Muscle layer of duodenum (tissue), 2 donors: ENCODE data around the gene RAET1L.
"Not testable (repeated sequence)": the region's sequence is repeated elsewhere in the genome, so short reads cannot be mapped to it uniquely, and the experiment has no call there.

Source experiments
- H3K27ac ChIP-seq: one replicate; pipeline ENCODE4 v1.7.0; 2013; ENCODE audit warnings: mild to moderate bottlenecking, low read length
- H3K27me3 ChIP-seq: one replicate; pipeline ENCODE4 v1.7.0; 2013; ENCODE audit warnings: low read depth, mild to moderate bottlenecking, control low read depth, low read length
- H3K36me3 ChIP-seq, 2 donors: one replicate each; pipeline ENCODE4 v1.7.0; 2013; ENCODE audit warnings: low read length in 2 of 2, control low read depth in 1 of 2, mild to moderate bottlenecking in 1 of 2; ENCODE audit not compliant: insufficient read depth in 2 of 2, control insufficient read depth in 1 of 2
- H3K4me1 ChIP-seq, 2 donors: one replicate each; pipeline ENCODE4 v1.7.0; 2013; ENCODE audit warnings: low read length in 2 of 2, mild to moderate bottlenecking in 2 of 2, control low read depth in 1 of 2, moderate library complexity in 1 of 2; ENCODE audit not compliant: insufficient read depth in 2 of 2, control insufficient read depth in 1 of 2
- H3K4me3 ChIP-seq, 2 donors: one replicate each; pipeline ENCODE4 v1.7.0; 2013; ENCODE audit warnings: low read length in 2 of 2, low read depth in 1 of 2, mild to moderate bottlenecking in 1 of 2
- H3K9me3 ChIP-seq, 2 donors: one replicate each; pipeline ENCODE4 v1.7.0; 2013; ENCODE audit warnings: low read length in 2 of 2, control low read depth in 1 of 2, mild to moderate bottlenecking in 1 of 2; ENCODE audit not compliant: control insufficient read depth in 1 of 2
- donor health status: healthy.

Gene RAET1L

GRCh38 chr6:150059973-150060372 lies 34.6 kb upstream of the RAET1L start:
- H3K36me3 ChIP-seq, H3K9me3 ChIP-seq, H3K4me1 ChIP-seq, H3K27me3 ChIP-seq, H3K27ac ChIP-seq, H3K4me3 ChIP-seq: not testable (repeated sequence)

GRCh38 chr6:150058986-150059385 lies 33.7 kb upstream of the RAET1L start:
- H3K36me3 ChIP-seq, result no peaks in the 10 kb centered on the region
- no peaks in the 10 kb centered on the region for H3K9me3 ChIP-seq
- H3K27me3 ChIP-seq, result no peaks in the 10 kb centered on the region
- no peak overlapping the region for H3K4me3 ChIP-seq
- H3K4me1 ChIP-seq, result no peaks in the 10 kb centered on the region
- H3K27ac ChIP-seq, result no peak overlapping the region

- Histone ChIP-seq H3K27ac (no peak overlapping the region), H3K27me3 (no peaks in the 10 kb centered on the region)
Observed at GRCh38 chr6:150058231-150058792, 33.0 kb upstream of the RAET1L start.

GRCh38 chr6:150057501-150057951 lies 32.2 kb upstream of the RAET1L start:
- no peak overlapping the region for H3K4me3 ChIP-seq
- H3K9me3 ChIP-seq, result no peaks in the 10 kb centered on the region
- H3K4me1 ChIP-seq, result no peaks in the 10 kb centered on the region
- no peaks in the 10 kb centered on the region for H3K36me3 ChIP-seq
- H3K27me3 ChIP-seq, result peaks cover 6% of the 10 kb centered on the region
- H3K27ac ChIP-seq, result no peak overlapping the region

More at GRCh38 chr6:150058231-150058792, 33.0 kb upstream of the RAET1L start:
- Histone ChIP-seq H3K4me3 (no peak overlapping the region), H3K36me3 (no peaks in the 10 kb centered on the region), H3K4me1 (no peaks in the 10 kb centered on the region), H3K9me3 (no peaks in the 10 kb centered on the region)

GRCh38 chr6:150056916-150057315 lies 31.6 kb upstream of the RAET1L start:
- peaks cover 7% of the 10 kb centered on the region for H3K27me3 ChIP-seq

GRCh38 chr6:150056156-150056555 lies 30.8 kb upstream of the RAET1L start:
- Histone ChIP-seq H3K9me3 (no peaks in the 10 kb centered on the region), H3K36me3 (no peaks in the 10 kb centered on the region), H3K27ac (no peak overlapping the region), H3K4me3 (no peak overlapping the region), H3K27me3 (peaks cover 7% of the 10 kb centered on the region), H3K4me1 (no peaks in the 10 kb centered on the region)

More at GRCh38 chr6:150056916-150057315, 31.6 kb upstream of the RAET1L start:
- no peaks in the 10 kb centered on the region for H3K4me1 ChIP-seq
- no peaks in the 10 kb centered on the region for H3K9me3 ChIP-seq
- H3K36me3 ChIP-seq, result no peaks in the 10 kb centered on the region
- H3K27ac ChIP-seq, result no peak overlapping the region
- H3K4me3 ChIP-seq, result no peak overlapping the region

GRCh38 chr6:150055131-150055530 lies 29.8 kb upstream of the RAET1L start:
- H3K36me3 ChIP-seq, result no peaks in the 10 kb centered on the region
- no peak overlapping the region for H3K27ac ChIP-seq
- peaks cover 7% of the 10 kb centered on the region for H3K27me3 ChIP-seq
- no peak overlapping the region for H3K4me3 ChIP-seq
- H3K9me3 ChIP-seq, result no peaks in the 10 kb centered on the region
- H3K4me1 ChIP-seq, result no peaks in the 10 kb centered on the region

GRCh38 chr6:150053450-150053849 lies 28.1 kb upstream of the RAET1L start:
- peaks cover 7% of the 10 kb centered on the region for H3K27me3 ChIP-seq
- no peaks in the 10 kb centered on the region for H3K36me3 ChIP-seq
- no peaks in the 10 kb centered on the region for H3K9me3 ChIP-seq
- H3K27ac ChIP-seq, result no peak overlapping the region
- H3K4me3 ChIP-seq, result no peak overlapping the region
- H3K4me1 ChIP-seq, result no peaks in the 10 kb centered on the region

GRCh38 chr6:150050846-150051245 lies 25.5 kb upstream of the RAET1L start:
- Histone ChIP-seq H3K36me3 (no peaks in the 10 kb centered on the region), H3K4me1 (no peaks in the 10 kb centered on the region), H3K27me3 (peaks cover 7% of the 10 kb centered on the region), H3K9me3 (no peaks in the 10 kb centered on the region), H3K4me3 (no peak overlapping the region), H3K27ac (no peak overlapping the region)

GRCh38 chr6:150048099-150048498 lies 22.8 kb upstream of the RAET1L start:
- no peak overlapping the region for H3K4me3 ChIP-seq
- no peak overlapping the region for H3K27ac ChIP-seq
- H3K4me1 ChIP-seq, result no peaks in the 10 kb centered on the region
- H3K36me3 ChIP-seq, result no peaks in the 10 kb centered on the region
- peaks cover 6% of the 10 kb centered on the region for H3K27me3 ChIP-seq
- no peaks in the 10 kb centered on the region for H3K9me3 ChIP-seq

- H3K9me3 ChIP-seq, result no peaks in the 10 kb centered on the region
- H3K27ac ChIP-seq, result no peak overlapping the region
- H3K4me3 ChIP-seq, result no peak overlapping the region
- no peaks in the 10 kb centered on the region for H3K27me3 ChIP-seq
- no peaks in the 10 kb centered on the region for H3K36me3 ChIP-seq
- no peaks in the 10 kb centered on the region for H3K4me1 ChIP-seq
Observed at GRCh38 chr6:150046943-150047342, 21.6 kb upstream of the RAET1L start.

- H3K4me1 ChIP-seq, result no peaks in the 10 kb centered on the region
- no peak overlapping the region for H3K27ac ChIP-seq
- H3K27me3 ChIP-seq, result peaks cover 14% of the 10 kb centered on the region
- no peaks in the 10 kb centered on the region for H3K36me3 ChIP-seq
- no peaks in the 10 kb centered on the region for H3K9me3 ChIP-seq
- no peak overlapping the region for H3K4me3 ChIP-seq
Observed at GRCh38 chr6:150044621-150045145, 19.4 kb upstream of the RAET1L start.
